Activated CD8-positive, alpha-beta memory T cell treated with anti-CD3 and anti-CD28 coated beads, Interleukin-2, amount 50 U/mL, for 4 hours (primary cell): Measurements from ENCODE around the gene USP49.
"Not testable (repeated sequence)": the region's sequence is repeated elsewhere in the genome, so short reads cannot be mapped to it uniquely, and the experiment has no call there.

Experiments
- DNase-seq: peaks from one replicate; pipeline ENCODE4 v3.0.0-alpha.2; 2020

Gene USP49

DNA sequence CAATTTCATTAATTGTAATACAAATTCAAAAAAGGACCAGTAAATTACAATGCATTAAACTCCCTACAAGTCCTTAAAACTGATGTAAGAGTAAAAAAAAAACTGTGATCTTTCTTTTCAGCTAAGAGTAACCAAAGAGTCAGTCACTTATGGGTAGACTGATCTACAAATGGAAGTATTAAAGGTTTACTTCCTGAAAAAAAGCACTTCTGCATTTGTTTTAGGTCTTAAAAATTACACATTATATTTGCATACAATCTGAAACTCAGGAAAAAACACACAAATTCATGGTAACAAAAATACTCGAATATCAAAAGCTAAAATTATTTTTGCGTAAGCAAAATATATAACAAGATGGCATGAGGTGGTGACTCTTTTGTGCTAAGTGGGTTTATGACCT lies 23.5 kb downstream of the USP49 start:
- no peak for DNase-seq

DNA sequence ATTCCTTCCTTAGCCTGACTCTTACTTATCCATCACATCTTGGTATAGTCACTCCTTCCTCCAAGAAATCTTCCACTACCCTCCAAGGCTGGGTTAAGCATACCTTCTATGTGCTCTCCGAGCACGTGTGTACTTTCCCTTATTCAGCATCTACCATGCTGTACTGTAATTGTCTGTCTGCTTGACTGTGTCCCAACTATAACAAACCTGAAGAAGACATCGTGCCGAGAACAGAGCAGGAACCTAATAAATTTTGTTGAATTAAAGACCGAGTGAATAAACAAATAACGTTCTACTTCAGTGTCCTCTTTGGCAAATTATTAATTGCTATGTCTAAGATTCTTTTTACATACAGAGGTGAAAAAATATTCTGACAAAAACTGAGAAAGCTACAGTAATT lies 35.8 kb downstream of the USP49 start:
- no peak for DNase-seq

DNA sequence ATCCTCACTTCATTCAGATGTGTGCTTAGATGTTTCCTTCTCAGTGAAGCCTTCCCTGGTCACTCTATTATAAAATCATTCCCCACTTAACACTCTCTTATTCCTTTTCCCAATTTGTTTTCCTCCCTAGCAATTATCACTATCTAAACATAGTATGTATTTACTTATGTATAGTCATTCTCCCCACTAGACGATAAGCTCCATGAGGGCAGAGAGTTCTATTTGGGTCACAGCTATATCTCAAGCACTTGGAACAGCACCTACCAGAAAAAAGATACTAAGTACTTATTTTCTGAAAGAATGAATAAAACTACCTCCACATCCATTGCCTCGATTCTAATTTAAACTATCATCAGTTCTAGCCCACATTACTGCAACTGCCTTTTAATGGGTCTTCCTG lies 36.5 kb downstream of the USP49 start:
- DNase-seq: no peak

DNA sequence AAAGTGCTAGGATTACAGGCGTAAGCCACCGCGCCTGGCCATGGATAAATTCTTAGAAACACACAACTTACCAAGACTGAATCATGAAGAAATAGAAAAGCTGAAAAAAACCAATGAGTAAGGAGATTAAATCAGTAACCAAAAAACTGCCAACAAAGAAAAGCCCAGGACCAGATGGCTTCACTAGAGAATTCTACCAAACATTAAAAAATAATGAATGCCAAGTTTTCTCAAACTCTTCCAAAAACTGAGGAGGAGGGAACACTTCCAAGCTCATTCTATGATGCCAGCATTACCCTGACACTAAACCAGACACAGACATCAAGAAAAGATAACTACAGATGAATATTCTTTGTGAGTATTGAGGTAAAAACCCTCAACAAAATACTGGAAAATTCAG lies 44.3 kb downstream of the USP49 start:
- no peak for DNase-seq

DNA sequence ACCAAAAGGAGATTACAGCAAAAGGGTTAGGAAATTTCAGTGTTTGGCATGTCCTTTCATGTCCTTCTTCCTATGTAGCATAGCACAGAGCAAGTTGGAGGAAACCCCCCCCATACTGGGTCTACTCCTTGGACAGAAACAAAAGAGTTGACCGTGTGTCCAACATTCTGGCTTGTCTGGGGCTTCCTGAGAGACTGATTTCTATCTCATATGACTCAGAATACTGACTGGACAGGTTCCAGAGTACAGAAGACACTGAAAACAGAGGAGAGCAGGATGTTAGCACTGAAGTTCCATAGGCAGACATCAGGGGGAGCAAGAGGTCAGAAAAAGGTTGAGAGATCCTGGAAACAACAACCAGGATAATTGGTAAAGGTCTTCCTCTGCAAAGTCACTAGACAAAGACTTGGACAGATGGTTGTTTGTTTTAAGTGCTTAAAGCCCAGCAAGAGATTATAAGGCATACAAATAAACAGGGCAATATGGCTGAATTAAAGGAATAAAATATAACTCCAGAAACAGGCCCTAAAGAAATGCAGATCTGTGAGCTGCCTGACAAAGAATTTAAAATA lies 48.4 kb downstream of the USP49 start:
- DNase-seq: peak; percentile 45

DNA sequence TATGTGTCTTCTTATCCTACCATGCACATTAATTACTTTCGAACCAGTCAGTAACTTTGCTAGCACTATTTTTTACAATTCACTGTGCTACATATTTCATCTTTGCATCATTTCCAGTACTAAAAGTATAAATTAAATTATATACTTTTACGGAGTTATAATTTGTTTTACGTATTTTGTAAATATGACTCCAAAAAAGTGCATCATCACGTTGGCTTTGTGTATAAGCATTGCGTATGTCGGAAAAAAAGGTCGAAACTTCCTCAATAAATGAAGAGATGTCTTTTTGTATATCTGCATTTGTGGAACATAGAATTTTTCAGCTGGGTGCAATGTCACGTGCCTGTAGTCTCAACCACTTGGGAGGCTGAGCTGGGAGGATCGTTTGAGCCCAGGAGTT lies 52.0 kb downstream of the USP49 start:
- no peak for DNase-seq

DNA sequence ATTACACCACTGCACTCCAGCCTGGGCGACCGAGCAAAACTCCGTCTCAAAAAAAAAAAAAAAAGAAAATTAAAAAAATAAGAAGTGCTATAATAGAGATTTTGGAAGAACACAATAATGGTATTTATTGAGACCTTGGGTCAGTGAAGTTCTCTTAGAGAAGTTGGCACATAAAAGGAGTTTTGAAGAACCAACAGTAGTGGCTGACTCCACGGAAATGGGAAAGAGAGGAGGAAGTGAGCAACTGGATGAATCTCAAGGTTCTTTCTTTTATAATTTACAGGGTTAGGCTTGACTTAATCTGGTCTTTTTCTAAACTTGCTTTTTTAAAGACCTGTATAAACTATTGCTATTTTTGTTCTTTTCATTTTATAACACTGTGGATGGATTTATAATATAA lies 54.8 kb downstream of the USP49 start:
- no peak for DNase-seq

DNA sequence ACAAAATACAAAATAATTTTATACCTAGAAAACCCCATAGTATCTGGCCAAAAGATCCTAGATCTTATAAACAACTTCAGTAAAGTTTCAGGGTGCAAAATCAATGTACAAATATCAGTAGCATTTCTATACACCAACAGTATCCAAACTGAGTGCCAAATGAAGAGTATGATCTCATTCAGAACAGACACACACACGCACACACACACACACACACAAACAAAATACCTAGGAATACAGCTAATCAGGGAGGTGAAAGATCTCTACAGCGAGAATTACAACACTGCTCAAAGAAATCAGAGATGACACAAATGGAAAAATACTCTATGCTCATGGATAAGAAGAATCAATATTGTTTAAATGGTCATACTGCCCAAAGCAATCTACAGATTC lies 58.5 kb downstream of the USP49 start:
- DNase-seq: no peak

DNA sequence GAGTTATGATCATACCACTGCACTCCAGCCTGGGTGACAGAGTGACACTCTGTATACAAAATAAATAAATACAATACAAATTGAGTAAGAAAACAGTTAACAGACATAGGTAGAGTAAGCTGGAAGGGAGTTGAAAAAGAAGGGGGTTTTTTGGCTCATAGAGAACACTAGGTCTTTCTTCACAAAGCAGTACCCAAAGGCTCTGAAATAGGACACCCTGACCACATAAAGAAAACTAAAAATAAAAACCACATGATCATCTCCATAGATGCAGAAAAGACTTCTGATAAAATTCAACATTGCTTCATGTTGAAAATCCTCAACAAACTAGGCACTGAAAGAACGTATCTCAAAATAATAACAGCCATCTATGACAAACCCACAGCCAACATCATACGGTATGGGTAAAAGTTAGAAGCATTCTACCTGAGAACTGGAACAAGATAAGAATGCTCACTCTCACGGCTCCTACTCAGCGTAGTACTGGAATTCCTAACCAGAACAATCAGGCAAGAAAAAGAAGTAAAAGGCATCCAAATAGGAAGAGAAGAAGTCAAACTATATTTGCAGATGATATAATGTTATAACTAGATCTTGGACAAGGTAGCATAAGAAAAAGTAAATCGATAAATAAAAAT lies 59.0 kb downstream of the USP49 start:
- no peak for DNase-seq

DNA sequence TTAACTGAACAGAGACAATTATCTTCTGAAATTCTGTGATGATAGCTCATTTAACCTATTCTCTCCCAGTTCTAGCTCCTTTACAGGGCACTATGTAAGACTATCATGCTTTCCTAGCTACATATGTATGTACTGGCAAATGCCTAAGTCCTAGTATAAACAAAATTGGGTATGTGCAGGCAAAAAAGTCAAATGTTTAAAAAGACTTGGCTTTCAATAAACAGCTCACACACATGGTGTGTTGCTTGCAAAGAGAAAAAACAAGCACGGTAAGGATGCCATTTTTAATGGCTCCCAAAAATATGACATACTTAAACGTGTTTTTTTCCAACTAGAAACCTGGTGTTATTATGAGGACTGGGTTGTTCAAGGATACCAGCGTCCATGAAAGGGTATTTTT lies 62.9 kb downstream of the USP49 start:
- DNase-seq: no peak

DNA sequence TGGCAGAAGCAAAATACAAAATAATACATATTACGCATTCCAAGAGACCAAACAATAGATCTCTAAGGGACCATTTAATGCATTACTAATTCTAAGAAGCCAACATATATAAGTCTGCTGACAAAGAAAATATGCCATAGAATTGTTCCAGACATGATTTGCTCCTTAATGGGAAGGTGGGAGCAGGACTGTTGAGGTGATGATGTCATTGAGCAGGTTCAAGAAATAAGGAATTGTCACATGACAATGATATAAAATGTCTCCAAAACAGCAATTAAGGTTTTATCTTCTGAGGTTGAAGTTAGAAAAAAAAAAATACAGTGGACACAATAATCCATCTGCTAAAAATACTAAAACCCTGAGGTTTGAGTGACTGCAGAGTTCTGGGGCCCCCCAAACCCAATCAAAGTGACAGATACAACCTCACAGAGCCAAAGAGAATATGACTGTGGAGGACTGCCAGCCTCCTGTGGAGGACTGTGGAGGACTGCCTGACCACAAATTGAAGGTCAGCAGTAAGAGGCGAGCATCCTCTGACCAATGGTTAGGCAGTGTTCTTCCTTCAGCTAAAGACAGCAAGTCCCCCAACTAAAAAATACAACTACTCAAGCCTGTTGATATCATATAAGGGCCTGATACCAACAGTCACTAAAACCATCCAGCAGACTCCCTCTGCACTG lies 68.7 kb downstream of the USP49 start:
- DNase-seq: no peak

DNA sequence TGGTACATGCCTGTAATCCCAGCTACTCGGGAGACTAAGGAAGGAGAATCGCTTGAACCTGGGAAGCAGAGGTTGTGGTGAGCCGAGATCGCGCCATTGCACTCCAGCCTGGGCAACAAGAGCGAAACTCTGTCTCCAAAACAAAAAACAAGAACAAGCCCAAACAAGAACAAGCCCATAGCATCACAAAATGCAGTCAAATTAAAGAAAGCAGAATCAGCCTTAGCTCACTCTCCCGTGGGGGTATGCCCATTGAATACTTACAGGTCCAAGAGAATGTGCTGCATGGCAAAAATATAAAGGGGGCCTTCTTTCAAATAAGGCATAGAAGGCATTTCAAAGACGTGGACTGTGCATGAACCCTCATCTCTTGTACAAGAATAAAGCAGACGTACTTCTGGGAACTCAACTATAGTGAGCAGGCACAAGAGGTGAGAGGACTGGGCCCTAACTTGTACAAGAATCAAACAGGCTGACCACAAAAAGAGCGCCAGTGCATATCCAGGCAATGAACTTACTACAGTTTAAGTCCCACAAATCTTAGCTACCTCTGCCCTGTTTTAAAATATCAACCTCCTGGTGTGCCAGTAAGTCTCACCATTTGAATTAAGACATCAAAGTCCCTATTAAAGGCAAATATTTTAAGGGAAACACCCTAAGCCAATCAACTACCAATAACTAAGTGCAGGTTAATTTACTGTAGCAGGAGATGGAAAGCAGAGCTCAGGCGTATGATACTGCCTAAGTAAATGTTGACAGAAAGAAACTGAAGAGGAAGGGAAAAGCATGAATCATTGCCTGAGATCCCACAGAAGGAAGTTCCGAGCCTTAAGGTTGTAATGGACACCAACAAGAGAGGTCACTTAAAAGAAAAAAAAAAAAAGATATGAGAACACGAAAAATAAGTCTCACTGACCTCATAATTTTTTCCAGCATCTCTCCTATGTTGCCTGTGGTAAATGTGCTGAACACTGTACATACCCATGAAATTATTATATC lies 70.3 kb downstream of the USP49 start:
- no peak for DNase-seq

DNA sequence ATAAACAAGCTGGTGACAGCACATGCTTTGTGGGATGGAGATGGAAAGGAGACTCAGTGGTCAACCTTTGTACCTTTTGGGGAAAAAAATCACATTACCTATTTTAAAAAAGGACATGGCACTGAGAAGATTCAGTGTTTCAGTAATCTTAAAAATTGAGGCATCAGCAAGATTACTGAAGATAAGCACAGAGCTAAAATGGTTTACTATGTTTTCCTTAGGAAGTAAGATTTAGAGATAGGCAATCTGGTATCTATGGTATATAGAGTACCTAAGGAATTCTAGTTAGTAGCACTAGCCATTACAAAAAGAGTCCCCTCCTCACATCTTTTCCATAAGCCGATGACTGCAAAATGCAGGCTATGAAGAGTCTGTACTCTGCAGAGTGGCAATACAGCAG lies 72.0 kb downstream of the USP49 start:
- no peak for DNase-seq

DNA sequence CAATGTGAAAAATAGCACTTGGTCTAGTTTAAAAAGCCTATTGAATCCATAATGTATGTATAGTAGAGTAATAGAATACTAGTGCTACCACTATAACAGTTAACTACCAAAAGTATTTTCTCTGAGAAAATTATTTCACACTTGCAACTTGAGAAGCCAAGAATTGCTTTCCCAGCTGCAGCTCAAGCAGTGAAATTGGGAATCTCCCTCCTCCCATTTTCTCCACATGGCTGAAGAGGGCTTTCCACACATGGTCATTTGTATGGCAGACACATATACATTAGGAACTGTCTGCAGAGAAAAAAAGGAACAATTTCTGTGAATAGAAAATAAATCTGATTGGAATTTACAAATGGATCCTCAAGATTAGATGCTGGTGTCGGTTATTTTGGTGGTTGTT lies 73.2 kb downstream of the USP49 start:
- DNase-seq: no peak

DNA sequence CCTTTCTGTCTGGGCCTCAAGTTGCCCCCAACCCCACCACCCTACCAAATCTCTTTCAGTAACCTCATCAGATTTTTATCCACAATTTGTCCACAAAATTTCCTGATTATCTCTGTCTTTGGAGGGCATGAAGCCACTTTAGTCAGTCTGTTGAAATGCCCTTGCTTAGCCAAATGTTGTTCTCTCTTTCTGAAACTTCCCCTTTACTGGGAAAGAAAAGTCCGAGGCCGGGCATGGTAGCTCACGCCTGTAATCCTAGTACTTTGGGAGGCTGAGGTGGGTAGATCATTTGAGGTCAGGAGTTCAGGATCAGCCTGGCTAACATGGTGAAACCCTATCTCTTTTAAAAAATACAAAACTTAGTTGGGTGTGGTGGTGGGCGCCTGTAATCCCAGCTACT lies 73.9 kb downstream of the USP49 start:
- DNase-seq: no peak

DNA sequence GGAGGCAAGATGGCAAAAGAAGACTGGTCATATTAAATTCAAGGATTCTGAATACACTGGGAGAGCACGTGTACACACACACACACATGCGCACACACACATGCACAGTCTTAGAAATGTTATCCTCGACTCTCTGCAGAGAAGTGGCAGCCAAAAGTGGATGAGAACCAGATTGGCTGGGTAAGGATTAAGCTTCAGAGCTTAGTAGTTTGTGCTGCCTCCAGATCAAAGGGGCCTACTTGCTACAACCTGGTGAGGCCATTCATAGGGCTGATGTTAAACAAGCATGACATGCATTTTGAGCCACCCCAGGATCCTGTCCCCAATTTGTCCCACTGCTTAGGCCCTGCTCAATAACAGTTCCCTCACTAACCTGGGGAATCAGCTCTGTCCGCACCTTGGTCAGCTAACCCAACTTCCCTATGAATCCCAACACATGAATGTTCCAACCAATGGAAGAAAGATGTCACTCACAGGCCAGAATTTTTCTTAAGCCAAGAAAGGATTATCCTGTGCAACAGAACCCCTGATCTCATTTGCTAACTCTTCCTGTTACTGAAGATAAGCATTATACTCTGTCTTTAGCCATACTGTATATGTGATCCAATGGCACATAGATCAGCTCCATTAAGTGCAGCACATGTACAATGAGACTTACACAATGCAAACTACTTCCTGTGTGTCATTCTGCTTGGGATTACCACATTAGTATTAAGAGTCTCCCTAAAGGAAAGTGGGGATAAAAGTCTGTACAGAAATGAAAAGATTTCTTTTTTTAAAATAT lies 76.7 kb downstream of the USP49 start:
- no peak for DNase-seq

DNA sequence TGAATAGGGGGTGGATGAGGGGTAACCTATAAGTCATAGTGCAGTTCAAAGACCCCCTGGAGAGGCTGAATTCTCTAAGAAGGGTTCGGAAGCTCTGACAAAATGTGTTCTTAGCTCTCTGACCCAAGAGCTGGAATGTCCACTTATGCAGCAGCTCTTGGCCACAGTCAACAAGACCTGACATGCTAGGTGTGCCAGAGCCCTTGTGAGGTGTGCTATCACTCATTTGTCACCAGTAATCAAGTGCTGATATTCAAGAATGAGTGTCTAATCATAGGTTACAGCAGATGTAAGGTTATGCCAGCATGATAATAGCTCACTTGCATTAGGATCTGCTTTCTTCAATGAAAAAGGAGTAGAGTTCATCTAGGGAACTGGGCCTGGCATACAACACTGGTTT lies 79.6 kb downstream of the USP49 start:
- no peak for DNase-seq

DNA sequence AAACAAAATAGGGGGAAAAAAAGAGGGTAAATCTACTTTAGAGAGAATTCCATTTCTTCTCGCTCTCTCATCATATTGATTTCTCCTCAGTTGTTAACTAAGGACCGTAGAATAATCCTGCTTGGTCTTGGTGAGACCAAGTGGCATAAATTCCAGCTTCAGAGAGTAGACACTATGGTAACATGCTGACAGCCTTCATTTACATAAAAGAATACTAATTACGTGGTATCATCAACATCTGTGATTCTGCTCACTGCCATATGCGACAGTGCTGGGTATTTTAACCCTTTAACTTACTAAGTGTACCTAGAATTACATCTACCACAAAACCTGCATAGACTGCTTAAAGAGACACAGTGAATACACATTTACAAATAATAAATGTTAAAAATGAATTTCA lies 80.5 kb downstream of the USP49 start:
- DNase-seq: no peak

DNA sequence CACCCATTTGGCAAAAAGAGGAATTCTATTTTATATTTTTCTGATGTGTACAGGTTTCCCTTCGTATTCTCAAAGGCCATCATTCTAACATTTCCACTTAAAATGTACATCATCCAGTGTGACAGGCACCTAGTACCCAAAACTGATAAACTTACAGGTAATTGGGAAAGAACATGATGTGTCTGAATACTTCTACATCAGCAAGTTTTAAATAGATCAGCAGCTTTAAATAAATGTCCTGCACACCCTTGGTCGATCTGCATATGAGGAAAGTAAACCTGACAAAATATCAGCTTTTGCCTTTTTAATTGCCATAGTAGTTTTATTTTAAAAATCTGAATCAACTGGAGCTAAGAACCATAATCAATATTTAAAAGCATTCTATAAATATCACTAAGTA lies 81.2 kb downstream of the USP49 start:
- no peak for DNase-seq

DNA sequence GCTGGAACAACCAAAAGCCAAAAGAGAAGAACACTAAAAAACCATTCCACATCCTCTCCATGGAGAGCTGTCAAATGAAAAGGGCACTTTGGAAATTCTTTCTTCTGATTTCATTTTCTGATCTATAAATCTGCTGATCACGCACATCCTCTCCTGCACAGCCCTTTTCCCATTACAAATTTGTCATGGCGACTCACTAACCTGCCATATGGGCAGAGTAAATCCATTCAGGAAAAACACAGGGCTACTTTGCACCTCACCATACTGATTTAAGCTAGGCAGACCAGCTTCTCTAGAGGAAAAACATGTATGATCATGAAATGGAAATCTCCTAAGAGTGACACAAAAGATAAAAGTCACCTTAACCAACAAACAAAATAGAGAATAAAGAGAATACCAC lies 81.7 kb downstream of the USP49 start:
- no peak for DNase-seq

DNA sequence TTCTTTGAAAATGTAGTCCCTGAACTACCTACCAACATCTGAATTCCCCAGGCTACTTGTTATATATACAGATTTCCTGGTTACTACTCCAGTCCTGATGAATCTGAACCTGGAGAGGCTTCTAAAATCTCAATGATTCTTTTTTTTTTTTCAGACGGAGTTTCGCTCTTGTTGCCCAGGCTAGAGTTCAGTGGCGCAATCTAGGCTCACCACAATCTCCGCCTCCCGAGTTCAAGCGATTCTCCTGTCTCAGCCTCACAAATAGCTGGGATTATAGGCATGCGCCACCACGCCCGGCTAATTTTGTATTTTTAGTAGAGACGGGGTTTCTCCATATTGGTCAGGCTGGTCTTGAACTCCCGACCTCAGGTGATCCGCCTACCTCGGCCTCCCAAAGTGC lies 83.2 kb downstream of the USP49 start:
- not testable (repeated sequence) for DNase-seq

DNA sequence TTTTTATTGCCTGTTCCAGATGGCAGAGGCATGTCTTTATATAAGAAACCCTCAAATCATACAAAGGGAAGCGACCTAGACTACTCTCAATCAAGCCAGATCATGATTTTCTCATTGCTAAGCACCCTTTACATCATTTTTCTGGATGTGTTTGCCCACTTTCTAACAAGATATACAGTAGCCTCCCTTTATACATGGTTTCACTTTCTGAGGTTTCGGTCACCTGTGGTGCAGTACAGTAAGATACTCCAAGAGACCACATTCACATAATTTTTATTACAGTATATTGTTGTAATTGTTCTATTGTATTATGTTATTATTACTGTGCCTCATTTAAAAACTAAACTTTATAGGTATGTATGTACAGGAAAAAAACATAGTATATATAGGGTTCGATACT lies 84.1 kb downstream of the USP49 start:
- DNase-seq: no peak
